ENCODE results near the gene IMMP2L. TPM values are rescaled to one million over a fixed set of nuclear protein-coding genes. Genes with fewer than 3 reads are reported as not detected.

The IMMP2L gene
- total RNA-seq, 2 donors from 2014 or later, result 7.3 to 7.7 TPM

DNA sequence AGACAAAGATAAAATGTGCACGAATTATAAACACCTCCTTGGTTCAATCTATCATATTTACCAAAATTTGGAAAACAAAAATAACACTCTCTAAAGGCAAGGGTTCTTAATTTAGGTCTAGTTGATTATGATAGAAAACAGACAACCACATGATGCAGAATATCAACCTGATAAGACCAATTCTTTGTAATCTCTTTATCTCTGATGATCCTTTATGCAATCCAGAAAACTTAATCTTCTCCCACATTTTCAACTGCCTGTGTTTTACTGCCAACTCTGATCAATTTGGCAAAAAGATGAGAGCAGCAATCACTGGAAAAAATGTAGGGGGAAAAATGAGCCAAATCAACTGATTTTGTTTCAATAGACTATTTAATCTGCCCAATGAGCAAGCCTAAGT, 322.9 kb downstream of the IMMP2L start:
- no peak overlapping the region for H3K27ac ChIP-seq
- peak overlapping the region in 1 of 2 donors; percentile 27 for H3K4me3 ChIP-seq
- TF ChIP-seq, protein P1, sequence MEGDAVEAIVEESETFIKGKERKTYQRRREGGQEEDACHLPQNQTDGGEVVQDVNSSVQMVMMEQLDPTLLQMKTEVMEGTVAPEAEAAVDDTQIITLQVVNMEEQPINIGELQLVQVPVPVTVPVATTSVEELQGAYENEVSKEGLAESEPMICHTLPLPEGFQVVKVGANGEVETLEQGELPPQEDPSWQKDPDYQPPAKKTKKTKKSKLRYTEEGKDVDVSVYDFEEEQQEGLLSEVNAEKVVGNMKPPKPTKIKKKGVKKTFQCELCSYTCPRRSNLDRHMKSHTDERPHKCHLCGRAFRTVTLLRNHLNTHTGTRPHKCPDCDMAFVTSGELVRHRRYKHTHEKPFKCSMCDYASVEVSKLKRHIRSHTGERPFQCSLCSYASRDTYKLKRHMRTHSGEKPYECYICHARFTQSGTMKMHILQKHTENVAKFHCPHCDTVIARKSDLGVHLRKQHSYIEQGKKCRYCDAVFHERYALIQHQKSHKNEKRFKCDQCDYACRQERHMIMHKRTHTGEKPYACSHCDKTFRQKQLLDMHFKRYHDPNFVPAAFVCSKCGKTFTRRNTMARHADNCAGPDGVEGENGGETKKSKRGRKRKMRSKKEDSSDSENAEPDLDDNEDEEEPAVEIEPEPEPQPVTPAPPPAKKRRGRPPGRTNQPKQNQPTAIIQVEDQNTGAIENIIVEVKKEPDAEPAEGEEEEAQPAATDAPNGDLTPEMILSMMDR (IDR thresholded peaks at IDR 0.05), result no peak
- DNase-seq (ENCODE audit: low spot score), result no peak
- H3K9me3 ChIP-seq, result no peaks in the 10 kb centered on the region
- H3K27me3 ChIP-seq, result no peaks in the 10 kb centered on the region
- H3K36me3 ChIP-seq, result no peaks in the 10 kb centered on the region
- no peaks in the 10 kb centered on the region for H3K4me1 ChIP-seq

DNA sequence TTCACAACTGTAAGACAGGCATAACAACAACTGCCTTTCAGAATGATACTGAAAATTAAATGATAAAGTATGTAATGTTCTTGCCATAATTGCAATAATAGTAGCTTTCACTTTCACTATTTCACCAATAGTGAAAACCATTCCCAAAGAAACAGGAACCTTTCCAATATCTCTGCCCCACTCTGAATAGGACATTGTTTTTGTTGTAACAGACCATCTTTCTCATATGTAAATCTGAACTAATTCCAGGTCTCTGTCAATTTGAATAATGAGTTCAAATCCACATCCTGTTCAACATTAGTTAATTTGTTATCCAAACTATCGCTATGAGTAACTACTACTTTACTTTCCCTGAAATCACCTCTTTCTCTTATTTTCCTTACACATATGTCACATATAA, 323.4 kb downstream of the IMMP2L start:
- no peaks in the 10 kb centered on the region for H3K9me3 ChIP-seq
- H3K4me1 ChIP-seq, result no peaks in the 10 kb centered on the region
- TF ChIP-seq, protein P1 (IDR thresholded peaks at IDR 0.05), result no peak
- peak overlapping the region; percentile 2 to 27 for H3K4me3 ChIP-seq
- H3K36me3 ChIP-seq, result no peaks in the 10 kb centered on the region
- no peaks in the 10 kb centered on the region for H3K27me3 ChIP-seq
- no peak for DNase-seq (ENCODE audit: low spot score)
- no peak overlapping the region for H3K27ac ChIP-seq

DNA sequence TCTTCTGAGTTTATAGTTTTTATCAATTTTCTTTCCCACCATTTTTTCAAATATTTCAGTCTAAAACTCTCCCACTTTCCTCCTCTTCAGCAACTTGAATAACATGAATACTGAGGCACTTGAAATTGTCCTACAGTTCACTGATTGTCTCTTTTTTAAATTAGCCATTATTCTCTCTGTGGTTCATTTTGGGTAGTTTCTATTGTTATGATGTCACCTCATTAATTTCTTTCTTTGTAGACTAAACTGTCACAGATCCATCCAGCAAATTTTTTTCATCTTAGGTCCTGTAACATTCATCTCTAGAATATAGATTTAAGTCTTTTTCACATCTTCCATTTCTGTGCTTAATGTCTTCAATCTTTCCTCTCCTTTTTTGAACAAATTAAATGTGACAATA, 326.6 kb downstream of the IMMP2L start:
- Histone ChIP-seq H3K36me3 (no peaks in the 10 kb centered on the region), H3K9me3 (no peaks in the 10 kb centered on the region), H3K4me1 (no peaks in the 10 kb centered on the region), H3K27ac (no peak overlapping the region), H3K4me3 (no peak overlapping the region), H3K27me3 (no peaks in the 10 kb centered on the region)
- no peak for DNase-seq (ENCODE audit: low spot score)
- TF ChIP-seq, protein P1 (IDR thresholded peaks at IDR 0.05), result no peak

DNA sequence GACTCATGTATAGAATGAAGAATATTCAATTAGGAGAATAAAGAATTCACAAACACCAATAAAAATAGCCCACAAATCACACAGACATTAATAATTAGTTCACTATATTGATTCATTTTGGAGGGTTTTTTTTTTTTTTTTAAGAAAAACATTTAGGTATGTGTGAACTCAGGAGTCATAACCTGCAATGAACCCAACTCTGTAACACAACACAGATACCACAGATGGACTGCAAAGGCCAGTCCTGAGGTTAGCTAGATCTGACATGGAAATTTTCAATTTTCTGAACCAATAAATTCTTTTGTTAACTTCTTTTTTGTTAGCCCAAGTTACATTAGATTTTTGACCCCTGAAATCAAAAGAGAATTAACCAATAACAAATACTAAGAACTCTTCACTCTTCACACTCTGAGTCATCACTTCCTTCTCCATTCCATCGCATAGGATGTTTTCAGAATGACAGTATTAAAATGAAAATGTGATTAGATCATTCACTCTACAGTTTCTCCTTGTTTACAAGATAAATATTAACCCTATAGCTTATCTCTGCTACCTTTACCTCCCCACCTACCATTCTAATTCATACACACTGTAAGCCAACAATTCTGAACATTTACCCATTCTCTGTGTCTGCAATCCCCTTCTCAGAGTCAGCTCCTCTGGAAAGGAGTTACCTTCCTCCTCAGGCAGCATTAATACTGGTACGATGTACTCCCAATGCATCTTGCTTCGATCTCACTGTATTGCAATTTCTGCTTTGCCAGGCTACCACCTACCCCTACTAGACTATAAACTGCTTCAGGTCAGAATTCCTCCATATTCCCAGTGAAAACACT, 329.8 kb downstream of the IMMP2L start:
- H3K27me3 ChIP-seq, result no peaks in the 10 kb centered on the region
- H3K4me3 ChIP-seq, result no peak overlapping the region
- TF ChIP-seq, protein P1 (IDR thresholded peaks at IDR 0.05), result no peak
- DNase-seq (ENCODE audit: low spot score), result no peak
- H3K36me3 ChIP-seq, result no peaks in the 10 kb centered on the region
- no peak overlapping the region for H3K27ac ChIP-seq
- no peaks in the 10 kb centered on the region for H3K4me1 ChIP-seq
- no peaks in the 10 kb centered on the region for H3K9me3 ChIP-seq

DNA sequence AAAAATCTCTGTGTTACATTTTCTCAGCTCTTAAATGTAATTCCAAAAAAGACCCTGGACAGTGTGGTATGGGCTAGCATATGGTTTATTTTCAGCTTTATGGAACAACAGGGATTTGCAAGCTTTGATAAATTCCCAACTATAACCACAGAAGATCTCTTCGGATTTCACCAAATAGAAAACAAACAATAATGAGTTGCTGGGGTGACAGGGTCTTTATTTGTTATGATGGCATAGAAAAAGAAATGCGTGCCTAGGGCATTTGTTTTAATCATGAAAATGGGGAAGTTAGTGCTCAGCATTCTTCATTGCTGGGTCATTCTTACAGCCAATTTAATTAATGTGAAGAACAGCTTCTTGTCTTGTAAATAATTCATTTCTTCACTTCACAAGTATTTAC, 332.4 kb downstream of the IMMP2L start:
- Histone ChIP-seq H3K4me1 (no peaks in the 10 kb centered on the region), H3K27ac (no peak overlapping the region), H3K27me3 (no peaks in the 10 kb centered on the region), H3K9me3 (no peaks in the 10 kb centered on the region), H3K36me3 (no peaks in the 10 kb centered on the region), H3K4me3 (no peak overlapping the region)
- TF ChIP-seq, protein P1 (IDR thresholded peaks at IDR 0.05), result no peak
- no peak for DNase-seq (ENCODE audit: low spot score)

Measured in right atrium auricular region (tissue), 2 donors.